Colonic mucosa (tissue), 4 donors: ENCODE data around the gene XXYLT1. TPM values are rescaled to one million over a fixed set of nuclear protein-coding genes. Genes with fewer than 3 reads are reported as not detected.

Experiments used
- DNase-seq: peaks from one replicate; pipeline ENCODE4 v3.0.0-alpha.2; 2020
- H3K27ac ChIP-seq: fragments of 200-600 bp; one replicate; pipeline ENCODE4 v1.8.0; 2021
- H3K27me3 ChIP-seq: fragments of 200-600 bp; one replicate; pipeline ENCODE4 v1.8.0; 2021
- H3K36me3 ChIP-seq: fragments of 200-600 bp; one replicate; pipeline ENCODE4 v1.8.0; 2021
- H3K4me1 ChIP-seq: fragments of 200-600 bp; one replicate; pipeline ENCODE4 v1.8.0; 2021; ENCODE audit warnings: mild to moderate bottlenecking
- H3K4me3 ChIP-seq: fragments of 200-600 bp; one replicate; pipeline ENCODE4 v1.8.0; 2021
- H3K9ac ChIP-seq, 2 donors: one replicate each; pipeline ENCODE4 v1.7.0; 2013; ENCODE audit warnings: control low read depth in 2 of 2, low read depth in 2 of 2, low read length in 2 of 2
- H3K9me3 ChIP-seq: fragments of 200-600 bp; one replicate; pipeline ENCODE4 v1.8.0; 2021
- intact Hi-C: fragments of 100-400 bp; cut with DNase I; formaldehyde crosslinking; loops from one replicate; pipeline ENCODE4 v1.14.1; 2022
- total RNA-seq, 2 donors: library from RNA; stranded (reverse); fragmentation: NEBNext Ultra II Directional in 1 of 2; extraction: Animal tissue kit (Norgen Biotek cat#: 25700) in 1 of 2; gene quantifications; one replicate each; pipeline ENCODE4 v1.2.1, GENCODE V29; 2021
- TF ChIP-seq, protein P1 (sequence below): fragments of 200-600 bp; IDR thresholded peaks from one replicate; pipeline ENCODE4 v1.8.0; 2022; ENCODE audit warnings: antibody characterized with exemption, mild to moderate bottlenecking
- donor health status: healthy.
- donor health status: DM: no; HTN: no; CAD: no.
- donor health status: DM: no; HTN: no; CAD: no.

XXYLT1 gene
- total RNA-seq, 2 donors from 2014 or later, result 8.3 to 10.9 TPM

DNA sequence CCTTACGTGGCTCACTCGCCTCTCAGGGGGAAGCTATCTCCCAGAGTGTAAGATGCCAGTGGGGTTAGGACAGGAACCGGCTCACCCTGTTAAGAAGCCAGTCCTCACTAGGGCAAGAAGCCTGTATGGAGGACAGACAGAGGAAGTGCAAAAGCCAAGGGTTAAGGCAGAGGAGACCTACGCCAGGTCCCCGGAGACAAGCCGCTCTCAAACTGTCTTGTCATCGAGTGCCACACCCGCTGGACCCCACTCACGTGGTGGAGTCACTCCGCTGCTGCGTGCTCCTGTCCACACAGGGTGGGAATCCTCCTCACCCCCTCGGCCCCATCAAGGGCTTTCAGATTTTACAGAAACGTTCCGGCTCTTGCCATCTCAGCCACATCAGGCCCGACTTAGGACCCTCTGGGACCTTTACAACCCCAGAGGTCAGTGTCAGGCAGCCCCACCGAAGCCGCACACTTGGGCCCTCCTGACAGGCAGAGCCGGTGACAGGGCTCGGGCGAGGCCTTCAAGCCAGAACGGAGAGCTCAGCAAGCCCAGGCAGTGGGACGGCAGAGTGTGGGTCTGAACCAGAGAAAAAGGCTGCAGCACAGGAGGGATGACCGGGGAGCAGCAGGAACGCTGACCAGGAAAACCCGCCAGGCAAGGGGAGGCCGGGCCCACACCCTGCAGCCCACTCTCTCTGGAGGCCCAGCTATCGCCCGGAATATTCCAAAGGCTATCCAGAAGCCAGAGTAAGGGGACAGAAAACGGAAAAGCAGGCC lies 61.7 kb downstream of the XXYLT1 start:
- intact Hi-C loops, result no loop called here
- peak; percentile 18 for DNase-seq
- no peaks in the 10 kb centered on the region for H3K4me1 ChIP-seq
- TF ChIP-seq, protein P1, sequence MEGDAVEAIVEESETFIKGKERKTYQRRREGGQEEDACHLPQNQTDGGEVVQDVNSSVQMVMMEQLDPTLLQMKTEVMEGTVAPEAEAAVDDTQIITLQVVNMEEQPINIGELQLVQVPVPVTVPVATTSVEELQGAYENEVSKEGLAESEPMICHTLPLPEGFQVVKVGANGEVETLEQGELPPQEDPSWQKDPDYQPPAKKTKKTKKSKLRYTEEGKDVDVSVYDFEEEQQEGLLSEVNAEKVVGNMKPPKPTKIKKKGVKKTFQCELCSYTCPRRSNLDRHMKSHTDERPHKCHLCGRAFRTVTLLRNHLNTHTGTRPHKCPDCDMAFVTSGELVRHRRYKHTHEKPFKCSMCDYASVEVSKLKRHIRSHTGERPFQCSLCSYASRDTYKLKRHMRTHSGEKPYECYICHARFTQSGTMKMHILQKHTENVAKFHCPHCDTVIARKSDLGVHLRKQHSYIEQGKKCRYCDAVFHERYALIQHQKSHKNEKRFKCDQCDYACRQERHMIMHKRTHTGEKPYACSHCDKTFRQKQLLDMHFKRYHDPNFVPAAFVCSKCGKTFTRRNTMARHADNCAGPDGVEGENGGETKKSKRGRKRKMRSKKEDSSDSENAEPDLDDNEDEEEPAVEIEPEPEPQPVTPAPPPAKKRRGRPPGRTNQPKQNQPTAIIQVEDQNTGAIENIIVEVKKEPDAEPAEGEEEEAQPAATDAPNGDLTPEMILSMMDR, result no peak
- H3K36me3 ChIP-seq, result no peaks in the 10 kb centered on the region
- H3K9me3 ChIP-seq, result no peaks in the 10 kb centered on the region
- H3K27me3 ChIP-seq, result no peaks in the 10 kb centered on the region
- H3K9ac ChIP-seq, result peak overlapping the region in 1 of 2 donors; percentile 19
- H3K27ac ChIP-seq, result peak overlapping the region; percentile 61
- no peak overlapping the region for H3K4me3 ChIP-seq

DNA sequence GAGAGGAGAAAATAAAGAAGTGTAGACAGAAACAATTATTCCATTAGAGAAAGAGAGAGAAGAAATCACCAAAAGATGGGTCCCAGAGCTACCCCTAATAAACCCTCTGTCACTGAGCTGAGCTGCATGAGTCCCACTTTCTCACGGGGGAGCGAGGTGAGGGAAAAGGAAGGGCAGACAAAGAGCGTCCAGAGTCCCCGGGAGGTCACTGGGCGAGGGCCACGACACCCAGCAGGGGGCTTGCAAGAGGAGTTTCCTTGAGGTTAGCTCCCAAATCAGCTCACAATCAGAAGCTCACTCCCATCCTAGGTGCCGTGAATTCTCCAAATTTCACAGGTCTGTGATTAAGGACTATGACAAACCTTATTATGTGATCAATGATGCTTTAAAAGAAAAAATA lies 62.3 kb downstream of the XXYLT1 start:
- H3K9me3 ChIP-seq, result no peaks in the 10 kb centered on the region
- H3K4me1 ChIP-seq, result no peaks in the 10 kb centered on the region
- no peaks in the 10 kb centered on the region for H3K27me3 ChIP-seq
- peak overlapping the region; percentile 61 for H3K27ac ChIP-seq
- intact Hi-C loops, result no loop called here
- TF ChIP-seq, protein P1, result no peak
- peak; percentile 17 for DNase-seq
- no peak overlapping the region for H3K4me3 ChIP-seq
- H3K9ac ChIP-seq, result no peak overlapping the region
- H3K36me3 ChIP-seq, result no peaks in the 10 kb centered on the region

DNA sequence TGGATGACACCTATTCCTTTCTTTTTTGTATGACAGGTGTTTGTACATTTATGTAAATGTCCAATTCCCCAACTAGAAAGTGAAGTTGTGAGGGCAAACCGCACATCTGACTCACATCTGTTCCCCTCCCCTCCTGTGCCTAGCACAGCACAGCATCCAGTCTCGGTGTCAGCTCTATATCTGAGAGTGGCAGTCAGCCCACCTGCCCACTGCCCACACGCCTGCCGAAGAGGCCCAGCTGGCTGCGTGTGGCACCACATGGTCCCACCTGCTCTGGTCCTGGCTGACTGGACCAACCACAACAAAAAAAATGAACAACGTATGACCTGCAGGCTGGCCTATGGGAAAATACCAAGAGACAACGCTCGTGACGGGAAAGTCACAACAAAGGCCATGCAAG lies 62.8 kb downstream of the XXYLT1 start:
- no peaks in the 10 kb centered on the region for H3K9me3 ChIP-seq
- DNase-seq, result peak; percentile 18
- intact Hi-C loops, result no loop called here
- H3K9ac ChIP-seq, result no peak overlapping the region
- no peaks in the 10 kb centered on the region for H3K27me3 ChIP-seq
- H3K36me3 ChIP-seq, result no peaks in the 10 kb centered on the region
- H3K4me1 ChIP-seq, result no peaks in the 10 kb centered on the region
- TF ChIP-seq, protein P1, result no peak
- no peak overlapping the region for H3K27ac ChIP-seq
- no peak overlapping the region for H3K4me3 ChIP-seq

DNA sequence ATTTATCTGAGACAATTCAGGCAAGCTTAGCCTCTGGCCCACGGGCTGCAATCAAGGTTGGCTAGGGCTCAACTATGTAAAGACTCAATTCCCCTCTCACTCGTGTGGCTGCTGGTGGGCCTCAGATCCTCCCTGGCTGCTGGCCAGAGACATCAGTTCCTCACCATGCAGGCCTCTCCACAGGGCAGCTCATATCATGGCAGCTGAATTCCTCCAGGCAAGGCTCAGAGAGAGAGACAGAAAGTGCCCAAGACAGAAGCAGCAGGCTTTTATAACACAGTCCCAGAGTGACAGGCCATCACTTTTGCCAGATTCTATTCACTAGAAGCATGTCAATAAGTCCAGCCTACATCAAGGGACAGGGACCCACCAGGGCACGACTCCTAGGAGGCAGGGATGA lies 63.2 kb downstream of the XXYLT1 start:
- no peaks in the 10 kb centered on the region for H3K9me3 ChIP-seq
- H3K9ac ChIP-seq, result no peak overlapping the region
- no peaks in the 10 kb centered on the region for H3K4me1 ChIP-seq
- no peaks in the 10 kb centered on the region for H3K27me3 ChIP-seq
- peak; percentile 13 for DNase-seq
- H3K36me3 ChIP-seq, result no peaks in the 10 kb centered on the region
- intact Hi-C loops, result no loop called here
- no peak overlapping the region for H3K27ac ChIP-seq
- H3K4me3 ChIP-seq, result no peak overlapping the region
- TF ChIP-seq, protein P1, result no peak

DNA sequence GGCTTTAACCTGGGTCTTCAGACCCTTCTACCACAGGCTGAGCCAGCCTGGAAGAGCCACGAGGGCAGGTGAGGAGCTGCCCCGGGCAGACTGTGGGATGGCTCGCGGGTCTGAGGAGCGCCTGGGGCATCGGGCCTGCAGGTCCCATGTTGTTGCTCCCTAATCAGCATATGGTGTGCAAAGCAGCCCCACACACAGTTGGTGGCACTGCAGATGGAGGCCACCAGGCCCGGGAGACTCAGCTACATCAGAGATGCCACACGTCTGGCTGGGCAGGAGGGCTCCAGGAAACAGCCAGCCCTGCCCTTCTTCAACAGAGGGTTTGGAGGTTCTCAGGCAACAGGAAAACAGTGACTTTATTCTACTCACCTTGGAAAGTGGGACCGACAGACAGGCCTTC lies 63.9 kb downstream of the XXYLT1 start:
- Histone ChIP-seq H3K4me3 (no peak overlapping the region), H3K27ac (no peak overlapping the region), H3K4me1 (no peaks in the 10 kb centered on the region)

More for the DNA sequence above, 63.9 kb downstream of the XXYLT1 start:
- Histone ChIP-seq H3K27me3 (no peaks in the 10 kb centered on the region), H3K36me3 (no peaks in the 10 kb centered on the region), H3K9me3 (no peaks in the 10 kb centered on the region), H3K9ac (no peak overlapping the region)
- intact Hi-C loops, result no loop called here
- peak; percentile 11 for DNase-seq
- TF ChIP-seq, protein P1, result no peak
